ENCODE measurements around the gene PKP1.

PKP1 gene

DNA sequence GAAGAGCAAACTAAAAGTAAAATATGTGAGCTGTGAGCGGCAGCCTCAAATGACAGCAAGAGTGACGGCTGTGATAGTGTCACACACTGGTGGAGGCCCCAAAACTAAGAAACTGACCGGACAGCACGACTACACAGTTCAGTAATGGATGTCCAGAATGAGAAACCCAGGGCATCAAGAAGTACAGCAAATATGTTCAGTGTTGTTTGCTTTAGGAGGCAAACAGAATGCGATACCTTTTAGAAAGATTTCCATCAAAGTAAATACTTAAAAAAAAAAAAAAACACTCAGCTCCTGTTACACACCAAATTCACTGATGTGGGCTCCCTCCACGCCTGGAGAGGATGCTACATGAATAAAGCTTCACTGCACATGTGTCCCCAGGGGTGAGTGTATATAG lies 1.1 kb upstream of the PKP1 start:
- Mint-ChIP-seq H3K4me1 (ENCODE audit: low read depth) (peaks cover 9% of the 10 kb centered on the region), H3K9me3 (no peaks in the 10 kb centered on the region), H3K4me3 (no peak overlapping the region), H3K27me3 (peaks cover 53% of the 10 kb centered on the region), H3K27ac (no peak overlapping the region), H3K36me3 (ENCODE audit: low read depth) (no peaks in the 10 kb centered on the region)
- DNase-seq: no peak

DNA sequence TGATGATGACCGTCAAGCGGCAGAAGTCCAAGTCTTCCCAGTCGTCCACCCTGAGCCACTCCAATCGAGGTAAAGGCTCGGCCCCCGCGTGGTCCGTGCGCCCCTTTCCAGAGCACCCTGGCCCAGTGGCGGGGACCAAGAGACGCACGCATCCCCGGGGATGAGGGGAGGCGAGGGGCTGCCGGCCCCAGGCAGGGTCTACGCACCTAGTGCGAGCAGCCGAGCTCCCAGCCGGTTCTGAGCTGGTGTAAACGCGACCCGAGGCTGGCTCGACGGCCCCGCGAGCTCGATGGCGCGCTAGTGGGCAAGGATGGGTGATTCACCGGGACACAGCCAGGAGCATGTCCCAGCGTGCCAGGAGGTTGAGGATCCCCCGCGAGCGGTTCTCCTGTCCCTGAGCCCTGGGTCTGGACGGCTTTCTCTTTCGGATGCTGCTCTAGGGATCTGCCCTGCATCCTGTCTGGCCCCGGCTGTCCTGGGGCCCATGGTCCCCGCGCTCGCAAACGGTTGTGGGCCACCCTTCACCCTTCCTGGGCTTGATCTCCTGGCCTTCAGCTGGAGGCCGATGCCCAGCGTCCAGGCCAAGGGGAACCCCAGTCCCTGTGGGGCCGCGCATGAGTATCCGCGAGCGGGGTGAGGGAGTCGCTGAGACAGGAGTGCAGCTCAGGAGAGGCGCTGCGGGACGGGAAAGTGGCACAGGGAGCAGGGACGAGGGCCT lies 689 bp downstream of the PKP1 start:
- no peak for DNase-seq
- Mint-ChIP-seq H3K36me3 (ENCODE audit: low read depth) (no peaks in the 10 kb centered on the region), H3K9me3 (no peaks in the 10 kb centered on the region), H3K27me3 (peaks cover 55% of the 10 kb centered on the region), H3K4me1 (ENCODE audit: low read depth) (peaks cover 9% of the 10 kb centered on the region), H3K4me3 (no peak overlapping the region), H3K27ac (no peak overlapping the region)

DNA sequence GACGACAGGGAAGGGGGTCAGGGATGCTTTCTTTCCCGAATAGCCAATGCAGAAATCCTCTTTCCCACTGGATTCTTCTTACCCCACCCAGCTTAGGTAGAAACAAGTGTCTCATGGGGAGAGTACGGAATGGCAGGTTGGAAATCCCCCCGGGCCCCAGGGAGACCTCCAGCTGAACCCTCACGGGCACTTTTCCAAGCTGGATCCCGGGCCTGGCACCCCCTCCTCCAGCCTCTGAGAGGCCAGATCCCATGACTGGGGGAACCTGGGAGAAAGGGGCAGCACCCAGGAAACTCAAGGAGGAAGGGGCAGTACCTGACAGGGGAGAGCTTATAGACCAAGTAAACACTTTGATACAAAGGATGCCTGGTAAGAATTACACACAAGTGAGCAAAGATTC lies 1.3 kb downstream of the PKP1 start:
- DNase-seq: no peak
- Mint-ChIP-seq H3K27me3 (peaks cover 55% of the 10 kb centered on the region), H3K4me3 (no peak overlapping the region), H3K27ac (no peak overlapping the region), H3K9me3 (no peaks in the 10 kb centered on the region), H3K4me1 (ENCODE audit: low read depth) (peaks cover 9% of the 10 kb centered on the region), H3K36me3 (ENCODE audit: low read depth) (no peaks in the 10 kb centered on the region)

DNA sequence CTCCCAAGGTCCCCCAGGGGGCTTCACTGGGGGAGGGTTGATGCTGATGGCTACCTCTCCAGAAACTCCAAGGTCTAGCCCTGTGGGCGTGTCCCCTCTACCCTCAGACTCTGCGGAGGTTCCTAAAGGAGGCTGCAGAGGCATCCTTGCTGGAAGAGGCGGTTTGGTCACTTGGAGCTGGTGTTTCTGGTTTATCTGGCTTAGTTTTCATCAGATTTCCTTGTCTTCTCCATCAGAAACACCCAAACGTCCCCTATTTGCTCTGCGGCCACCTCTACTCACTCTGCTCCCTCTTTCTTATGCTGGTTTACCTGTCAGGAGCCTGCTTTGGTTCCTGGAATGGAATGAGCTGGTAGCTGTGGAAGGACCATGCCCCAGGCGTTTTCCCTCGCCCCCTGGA lies 2.5 kb downstream of the PKP1 start:
- no peaks in the 10 kb centered on the region for H3K9me3 Mint-ChIP-seq
- H3K36me3 Mint-ChIP-seq (ENCODE audit: low read depth): no peaks in the 10 kb centered on the region
- H3K4me3 Mint-ChIP-seq: no peak overlapping the region
- DNase-seq: no peak
- H3K4me1 Mint-ChIP-seq (ENCODE audit: low read depth): peaks cover 9% of the 10 kb centered on the region
- no peak overlapping the region for H3K27ac Mint-ChIP-seq
- peaks cover 55% of the 10 kb centered on the region for H3K27me3 Mint-ChIP-seq

DNA sequence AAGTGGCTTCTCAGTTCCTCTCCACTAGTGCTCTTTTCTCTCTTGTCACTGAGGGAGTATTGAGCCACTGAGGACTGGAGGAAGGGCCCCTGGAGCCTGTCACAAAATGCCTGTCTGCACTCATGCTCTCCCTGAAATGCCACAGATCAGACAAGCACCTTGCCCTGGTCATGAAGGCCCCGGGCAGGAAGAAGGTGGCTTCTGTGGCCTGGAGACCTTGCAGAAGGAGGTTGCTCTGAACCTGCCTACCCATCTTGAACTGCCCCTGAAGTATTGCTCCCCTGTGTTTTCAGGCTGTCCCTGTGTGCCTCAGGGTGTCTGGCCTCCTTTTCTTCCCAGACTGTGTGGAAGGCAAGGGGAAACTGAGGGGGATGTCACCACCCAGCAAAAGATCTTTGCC lies 3.1 kb downstream of the PKP1 start:
- H3K36me3 Mint-ChIP-seq (ENCODE audit: low read depth): no peaks in the 10 kb centered on the region
- H3K27ac Mint-ChIP-seq: no peak overlapping the region
- no peak for DNase-seq
- peaks cover 9% of the 10 kb centered on the region for H3K4me1 Mint-ChIP-seq (ENCODE audit: low read depth)
- H3K27me3 Mint-ChIP-seq: peaks cover 55% of the 10 kb centered on the region
- H3K4me3 Mint-ChIP-seq: no peak overlapping the region
- no peaks in the 10 kb centered on the region for H3K9me3 Mint-ChIP-seq

DNA sequence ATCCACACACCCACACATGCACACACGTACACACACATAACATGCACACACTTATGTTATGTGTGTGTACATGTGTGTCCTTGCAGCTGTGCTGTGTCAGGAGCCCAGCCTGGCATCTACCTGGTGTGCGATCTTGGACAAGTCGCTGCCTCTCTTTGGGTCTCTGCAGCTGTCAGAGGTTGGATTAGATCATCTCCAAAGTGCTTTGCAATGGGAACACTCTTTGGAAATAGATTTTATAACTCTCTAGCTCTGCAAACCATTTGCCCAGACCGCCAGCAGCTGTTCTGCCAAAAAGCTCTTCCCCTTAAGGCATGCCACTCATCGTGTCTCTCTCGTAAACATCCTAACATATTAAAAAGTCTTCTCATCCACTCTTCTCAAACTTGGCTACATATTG lies 4.7 kb downstream of the PKP1 start:
- no peaks in the 10 kb centered on the region for H3K36me3 Mint-ChIP-seq (ENCODE audit: low read depth)
- peaks cover 41% of the 10 kb centered on the region for H3K27me3 Mint-ChIP-seq
- no peak overlapping the region for H3K27ac Mint-ChIP-seq
- no peak overlapping the region for H3K4me3 Mint-ChIP-seq
- peaks cover 6% of the 10 kb centered on the region for H3K4me1 Mint-ChIP-seq (ENCODE audit: low read depth)
- no peak for DNase-seq
- H3K9me3 Mint-ChIP-seq: no peaks in the 10 kb centered on the region

DNA sequence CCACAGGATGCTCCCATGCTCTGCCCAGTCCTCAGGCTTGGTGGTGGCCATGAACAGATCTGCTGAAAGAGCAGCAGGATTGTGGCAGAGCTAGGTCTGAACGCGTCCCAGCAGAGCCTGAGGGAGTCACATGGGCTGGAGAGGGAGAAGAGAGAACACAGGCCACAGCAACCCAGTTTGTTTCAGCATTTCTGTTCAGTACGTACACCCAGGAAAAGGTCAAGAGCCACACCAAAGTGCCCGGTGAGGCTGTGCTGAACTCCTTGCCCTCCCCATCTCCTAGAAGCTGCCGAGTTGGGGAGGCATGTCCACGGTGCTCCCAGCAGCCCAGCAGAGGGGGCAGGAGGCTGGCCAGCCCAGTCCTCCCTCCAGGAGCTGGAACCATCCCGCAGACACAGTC lies 5.5 kb downstream of the PKP1 start:
- Mint-ChIP-seq H3K4me1 (ENCODE audit: low read depth) (no peaks in the 10 kb centered on the region), H3K9me3 (no peaks in the 10 kb centered on the region), H3K36me3 (ENCODE audit: low read depth) (no peaks in the 10 kb centered on the region), H3K27me3 (peaks cover 34% of the 10 kb centered on the region), H3K27ac (no peak overlapping the region), H3K4me3 (no peak overlapping the region)
- no peak for DNase-seq

DNA sequence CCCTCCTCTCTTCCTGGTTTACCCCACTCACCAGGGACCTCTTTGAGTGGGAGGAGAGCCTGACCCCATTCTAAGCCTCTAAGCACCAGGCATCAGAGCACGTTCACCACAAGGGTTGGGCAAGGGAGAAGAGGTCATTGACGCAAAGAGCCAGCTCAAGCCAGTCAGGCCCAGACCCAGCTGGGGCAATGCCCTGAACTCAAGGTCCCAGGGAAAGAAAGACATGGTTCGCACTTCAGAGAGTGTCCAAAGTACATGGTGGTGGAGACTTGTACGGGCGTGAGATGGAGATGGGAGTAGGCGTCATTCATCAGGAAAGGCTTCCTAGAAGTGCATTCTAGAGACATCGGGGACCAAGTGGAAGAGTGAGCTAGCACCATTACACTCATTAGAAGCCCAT lies 7.2 kb downstream of the PKP1 start:
- H3K4me1 Mint-ChIP-seq (ENCODE audit: low read depth): no peaks in the 10 kb centered on the region
- H3K27ac Mint-ChIP-seq: no peak overlapping the region
- H3K27me3 Mint-ChIP-seq: peaks cover 29% of the 10 kb centered on the region
- H3K9me3 Mint-ChIP-seq: no peaks in the 10 kb centered on the region
- DNase-seq: no peak
- no peak overlapping the region for H3K4me3 Mint-ChIP-seq
- H3K36me3 Mint-ChIP-seq (ENCODE audit: low read depth): no peaks in the 10 kb centered on the region

DNA sequence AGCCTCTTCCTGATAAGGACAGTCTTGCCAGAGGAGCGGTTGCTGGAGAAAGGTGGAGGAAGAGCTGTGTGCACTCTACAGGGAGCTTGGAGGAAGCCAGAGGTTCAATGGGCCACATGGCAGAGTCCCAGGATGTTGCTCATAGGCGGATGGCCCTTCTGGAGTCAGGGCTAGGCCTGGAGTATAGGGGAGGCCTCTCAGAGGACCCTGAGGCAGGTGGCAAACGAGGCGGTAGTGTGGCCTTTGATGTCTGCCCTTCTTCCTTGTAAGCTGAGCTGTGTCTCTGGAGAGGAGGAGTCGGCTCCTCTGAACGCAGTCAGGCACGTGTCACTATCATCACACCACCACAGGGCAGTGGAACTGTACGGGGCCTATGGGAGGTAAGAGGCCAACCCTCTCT lies 8.6 kb downstream of the PKP1 start:
- H3K4me1 Mint-ChIP-seq (ENCODE audit: low read depth): no peaks in the 10 kb centered on the region
- no peaks in the 10 kb centered on the region for H3K36me3 Mint-ChIP-seq (ENCODE audit: low read depth)
- no peak overlapping the region for H3K27ac Mint-ChIP-seq
- peaks cover 33% of the 10 kb centered on the region for H3K27me3 Mint-ChIP-seq
- DNase-seq: no peak
- H3K4me3 Mint-ChIP-seq: no peak overlapping the region
- H3K9me3 Mint-ChIP-seq: no peaks in the 10 kb centered on the region

DNA sequence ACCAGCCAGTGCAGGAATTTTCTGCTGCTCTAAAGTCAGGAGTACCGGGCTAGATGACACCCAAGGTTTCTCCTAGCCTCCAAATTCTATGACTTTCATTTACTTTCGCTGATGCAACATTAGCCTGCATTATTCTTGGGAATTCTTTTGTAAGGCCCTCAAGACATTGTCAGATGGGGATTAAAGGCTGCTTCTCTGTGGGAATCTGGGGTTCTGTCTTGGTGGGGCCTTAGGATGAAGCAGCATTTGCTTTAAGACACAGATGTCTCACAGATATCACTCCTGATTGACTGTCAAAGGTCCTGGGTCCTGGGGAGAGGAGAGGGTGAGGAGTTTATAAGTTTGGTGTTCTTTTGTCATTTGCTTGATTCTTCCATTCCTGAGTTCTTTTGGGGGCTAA lies 11.6 kb downstream of the PKP1 start:
- no peak overlapping the region for H3K27ac Mint-ChIP-seq
- H3K4me3 Mint-ChIP-seq: no peak overlapping the region
- no peak for DNase-seq
- H3K4me1 Mint-ChIP-seq (ENCODE audit: low read depth): no peaks in the 10 kb centered on the region
- H3K36me3 Mint-ChIP-seq (ENCODE audit: low read depth): no peaks in the 10 kb centered on the region
- no peaks in the 10 kb centered on the region for H3K9me3 Mint-ChIP-seq
- peaks cover 16% of the 10 kb centered on the region for H3K27me3 Mint-ChIP-seq

DNA sequence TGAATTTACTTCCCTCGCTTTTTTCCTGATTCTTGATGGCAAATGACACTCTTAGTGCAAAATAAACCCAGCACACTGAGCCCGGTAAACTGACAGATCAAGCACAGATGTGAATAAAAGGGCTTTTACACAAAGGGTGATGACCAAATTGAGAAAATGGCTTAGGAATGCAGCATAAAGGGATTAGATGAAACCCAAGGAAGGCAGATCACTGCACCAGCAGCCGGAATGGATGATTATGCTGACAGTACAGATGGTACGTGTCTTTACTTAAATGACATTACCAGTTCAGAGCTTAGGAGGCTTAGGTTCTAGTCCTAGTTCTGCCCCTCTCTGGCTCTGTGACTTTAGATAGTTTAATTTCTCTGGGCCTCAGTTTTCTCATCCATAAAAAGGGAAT lies 12.0 kb downstream of the PKP1 start:
- no peak overlapping the region for H3K4me3 Mint-ChIP-seq

DNA sequence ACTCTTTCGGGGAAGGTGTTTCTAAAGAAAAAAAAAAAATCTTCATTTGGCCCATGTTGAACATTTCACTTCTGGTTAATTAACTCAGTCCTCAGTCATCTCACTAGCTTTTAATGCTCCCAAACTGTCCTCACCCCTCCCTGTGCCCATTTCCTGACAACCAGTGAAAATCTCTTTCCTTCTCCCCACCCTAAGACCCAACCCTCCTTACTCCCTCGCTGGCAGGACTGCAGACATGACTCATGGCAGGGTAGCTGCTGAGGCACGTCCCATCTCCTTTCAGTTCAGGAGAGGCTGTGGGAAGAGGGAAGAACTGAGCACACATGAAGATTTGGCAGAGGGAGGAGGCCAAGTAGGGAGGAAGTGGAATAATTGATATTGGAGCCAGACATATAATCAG lies 12.6 kb downstream of the PKP1 start:
- Mint-ChIP-seq H3K4me3 (no peak overlapping the region), H3K27me3 (peaks cover 16% of the 10 kb centered on the region)
- no peak for DNase-seq

More for the DNA sequence above, 12.0 kb downstream of the PKP1 start:
- DNase-seq: no peak
- Mint-ChIP-seq H3K36me3 (ENCODE audit: low read depth) (no peaks in the 10 kb centered on the region), H3K4me1 (ENCODE audit: low read depth) (no peaks in the 10 kb centered on the region), H3K27me3 (peaks cover 16% of the 10 kb centered on the region), H3K9me3 (no peaks in the 10 kb centered on the region), H3K27ac (no peak overlapping the region)

DNA sequence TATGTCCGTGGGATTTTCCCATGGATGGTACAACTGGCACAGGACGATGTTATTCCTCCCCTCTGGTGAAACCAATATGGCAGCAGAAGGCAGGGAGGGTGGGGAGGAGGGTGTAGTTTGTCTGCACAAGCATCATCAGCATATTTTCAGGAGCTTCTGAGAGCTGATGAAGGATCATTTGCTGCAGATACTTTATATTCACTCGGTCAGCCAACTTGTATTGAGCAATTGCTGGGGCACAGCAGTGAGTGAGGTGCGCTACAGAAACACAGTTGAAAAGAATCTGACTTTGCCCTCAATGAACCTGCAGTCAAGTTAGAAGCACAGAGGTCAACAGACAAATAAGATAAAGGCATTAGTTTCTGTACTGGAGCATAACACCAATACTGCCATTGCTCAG lies 13.0 kb downstream of the PKP1 start:
- Mint-ChIP-seq H3K27me3 (peaks cover 16% of the 10 kb centered on the region), H3K4me1 (ENCODE audit: low read depth) (no peaks in the 10 kb centered on the region), H3K27ac (no peak overlapping the region)

More for the DNA sequence above, 12.6 kb downstream of the PKP1 start:
- no peaks in the 10 kb centered on the region for H3K9me3 Mint-ChIP-seq
- no peaks in the 10 kb centered on the region for H3K36me3 Mint-ChIP-seq (ENCODE audit: low read depth)
- H3K4me1 Mint-ChIP-seq (ENCODE audit: low read depth): no peaks in the 10 kb centered on the region
- no peak overlapping the region for H3K27ac Mint-ChIP-seq

DNA sequence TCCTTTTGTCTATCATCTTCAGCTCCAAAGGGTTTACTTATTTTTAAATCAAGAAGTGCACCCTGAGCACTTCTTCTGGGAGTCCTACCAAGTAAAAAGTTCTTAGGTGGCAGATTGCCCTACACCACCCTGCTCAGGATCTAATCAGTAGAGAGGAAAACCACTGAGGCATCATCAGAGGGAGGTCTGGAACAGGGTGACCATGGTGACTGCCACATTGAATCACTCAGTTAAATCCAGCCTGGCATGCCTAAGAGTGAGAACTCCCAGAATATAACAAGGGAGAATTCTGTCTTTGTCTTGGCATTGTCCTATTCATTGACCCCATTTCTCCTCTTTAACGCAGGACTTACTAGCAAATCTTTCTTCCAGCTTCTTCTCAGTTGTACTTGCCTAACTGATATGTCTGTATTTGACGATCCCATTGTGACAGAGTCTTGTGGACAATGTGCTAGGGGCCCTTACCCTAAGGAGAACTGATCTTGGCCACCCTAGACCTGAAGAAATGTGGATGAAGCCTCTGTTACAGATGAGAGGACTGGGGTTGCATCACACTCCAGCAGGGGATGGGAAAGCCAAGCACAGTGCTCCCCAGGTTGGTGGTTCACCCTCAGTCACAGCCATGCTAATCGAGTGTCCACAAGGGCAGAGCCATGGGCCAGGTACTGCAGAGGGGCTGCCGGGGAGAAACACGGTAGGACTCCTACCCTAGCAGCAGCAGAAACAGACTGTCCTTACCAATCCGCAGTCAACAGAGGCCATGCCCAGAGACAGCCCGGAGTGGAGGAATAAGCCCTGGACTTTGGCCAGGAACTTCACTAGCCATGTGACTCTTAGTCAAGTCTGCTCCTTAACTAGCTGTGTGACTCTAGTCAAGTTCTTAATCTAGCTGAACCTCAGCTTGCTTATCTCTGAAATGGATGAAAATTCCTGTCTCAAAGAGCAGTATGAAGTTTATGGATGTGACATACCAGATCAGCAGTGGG lies 15.4 kb downstream of the PKP1 start:
- no peak overlapping the region for H3K4me3 Mint-ChIP-seq

More for the DNA sequence above, 13.0 kb downstream of the PKP1 start:
- DNase-seq: no peak
- H3K9me3 Mint-ChIP-seq: no peaks in the 10 kb centered on the region
- no peaks in the 10 kb centered on the region for H3K36me3 Mint-ChIP-seq (ENCODE audit: low read depth)
- no peak overlapping the region for H3K4me3 Mint-ChIP-seq

DNA sequence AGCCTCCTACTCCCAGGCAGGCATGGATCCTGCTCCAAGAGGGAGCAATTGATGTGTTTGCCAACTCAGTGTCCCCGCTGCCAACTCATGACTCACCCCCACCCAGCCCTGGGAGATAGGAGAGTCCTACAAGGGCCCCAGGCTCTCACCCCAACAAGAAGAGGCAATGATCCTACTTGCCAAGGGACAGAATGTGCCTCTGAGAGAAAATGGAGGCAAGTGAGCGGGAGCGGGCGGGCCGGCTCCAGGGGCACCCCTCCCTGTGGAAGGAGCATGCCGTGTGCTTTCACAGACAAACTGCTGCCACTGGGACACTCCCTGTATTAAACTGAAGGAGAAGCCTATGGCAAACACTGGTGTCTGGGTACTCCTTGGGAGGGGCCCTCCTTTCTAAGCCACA lies 16.7 kb downstream of the PKP1 start:
- no peak for DNase-seq
- Mint-ChIP-seq H3K27me3 (peaks cover 13% of the 10 kb centered on the region), H3K27ac (no peak overlapping the region), H3K4me1 (ENCODE audit: low read depth) (no peaks in the 10 kb centered on the region), H3K9me3 (no peaks in the 10 kb centered on the region), H3K36me3 (ENCODE audit: low read depth) (no peaks in the 10 kb centered on the region), H3K4me3 (no peak overlapping the region)

More for the DNA sequence above, 15.4 kb downstream of the PKP1 start:
- Mint-ChIP-seq H3K36me3 (ENCODE audit: low read depth) (no peaks in the 10 kb centered on the region), H3K27ac (no peak overlapping the region), H3K4me1 (ENCODE audit: low read depth) (no peaks in the 10 kb centered on the region), H3K27me3 (peaks cover 16% of the 10 kb centered on the region), H3K9me3 (no peaks in the 10 kb centered on the region)
- no peak for DNase-seq

All from activated T-cell treated with anti-CD3 and anti-CD28 coated beads, Interleukin-2, amount 50 U/mL, for 24 hours (primary cell).